ENCODE data around the gene KCNN1. TPM values are rescaled to one million over a fixed set of nuclear protein-coding genes. Genes with fewer than 3 reads are reported as not detected.

Gene KCNN1
- total RNA-seq, 2 donors from 2014 or later = not detected

DNA sequence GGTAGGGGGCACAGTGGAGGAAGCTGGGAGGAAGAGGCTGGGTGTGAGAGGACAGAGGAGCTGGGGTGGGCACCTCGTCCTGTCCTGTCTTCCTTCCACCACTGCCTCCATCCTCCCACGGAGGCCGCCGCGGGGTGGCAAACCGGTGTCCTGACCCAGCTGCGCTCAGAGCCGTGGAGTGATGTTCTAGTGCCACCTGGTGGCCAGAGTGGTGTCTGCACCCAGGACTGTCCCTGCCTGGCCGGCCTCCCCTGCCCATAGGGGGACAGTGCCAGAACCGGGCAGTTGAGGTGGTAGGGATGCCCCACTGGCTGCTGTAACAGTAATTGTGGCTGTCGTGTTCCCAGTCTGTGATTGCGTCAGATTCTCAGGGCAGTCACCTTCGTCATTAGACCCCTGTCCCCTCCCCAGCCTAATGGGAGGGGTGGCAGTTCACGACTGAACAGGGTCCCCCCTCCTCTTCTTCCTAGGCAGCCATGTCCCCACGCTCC lies 30.0 kb downstream of the KCNN1 start:
- intact Hi-C loops (cut with DNase I) = loop anchor here (5.0 kb wide), 2 partner anchors 55 to 135 kb away; no protein-coding TSS in a partner anchor
- no peak for TF ChIP-seq POLR2A (IDR thresholded peaks at IDR 0.05)
- TF ChIP-seq, protein P1, sequence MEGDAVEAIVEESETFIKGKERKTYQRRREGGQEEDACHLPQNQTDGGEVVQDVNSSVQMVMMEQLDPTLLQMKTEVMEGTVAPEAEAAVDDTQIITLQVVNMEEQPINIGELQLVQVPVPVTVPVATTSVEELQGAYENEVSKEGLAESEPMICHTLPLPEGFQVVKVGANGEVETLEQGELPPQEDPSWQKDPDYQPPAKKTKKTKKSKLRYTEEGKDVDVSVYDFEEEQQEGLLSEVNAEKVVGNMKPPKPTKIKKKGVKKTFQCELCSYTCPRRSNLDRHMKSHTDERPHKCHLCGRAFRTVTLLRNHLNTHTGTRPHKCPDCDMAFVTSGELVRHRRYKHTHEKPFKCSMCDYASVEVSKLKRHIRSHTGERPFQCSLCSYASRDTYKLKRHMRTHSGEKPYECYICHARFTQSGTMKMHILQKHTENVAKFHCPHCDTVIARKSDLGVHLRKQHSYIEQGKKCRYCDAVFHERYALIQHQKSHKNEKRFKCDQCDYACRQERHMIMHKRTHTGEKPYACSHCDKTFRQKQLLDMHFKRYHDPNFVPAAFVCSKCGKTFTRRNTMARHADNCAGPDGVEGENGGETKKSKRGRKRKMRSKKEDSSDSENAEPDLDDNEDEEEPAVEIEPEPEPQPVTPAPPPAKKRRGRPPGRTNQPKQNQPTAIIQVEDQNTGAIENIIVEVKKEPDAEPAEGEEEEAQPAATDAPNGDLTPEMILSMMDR (IDR thresholded peaks at IDR 0.05) = peak; percentile 97 to 99 (median 98)
- H3K4me1 ChIP-seq = peaks cover 9% of the 10 kb centered on the region
- 0 to 5% methylated on average over 1 to 15 of the region's 15 CpGs for WGBS, 2 donors
- H3K9me3 ChIP-seq = no peaks in the 10 kb centered on the region
- H3K27me3 ChIP-seq = no peaks in the 10 kb centered on the region
- H3K27ac ChIP-seq = no peak overlapping the region
- ATAC-seq (peak; percentile 82), DNase-seq (peak; percentile 86 to 90 (median 88))
- H3K36me3 ChIP-seq (replicated peaks in 1 of 2; ENCODE audit: insufficient read depth in 1 of 2, low read depth in 2 of 2) = no peaks in the 10 kb centered on the region
- H3K4me3 ChIP-seq = no peak overlapping the region

DNA sequence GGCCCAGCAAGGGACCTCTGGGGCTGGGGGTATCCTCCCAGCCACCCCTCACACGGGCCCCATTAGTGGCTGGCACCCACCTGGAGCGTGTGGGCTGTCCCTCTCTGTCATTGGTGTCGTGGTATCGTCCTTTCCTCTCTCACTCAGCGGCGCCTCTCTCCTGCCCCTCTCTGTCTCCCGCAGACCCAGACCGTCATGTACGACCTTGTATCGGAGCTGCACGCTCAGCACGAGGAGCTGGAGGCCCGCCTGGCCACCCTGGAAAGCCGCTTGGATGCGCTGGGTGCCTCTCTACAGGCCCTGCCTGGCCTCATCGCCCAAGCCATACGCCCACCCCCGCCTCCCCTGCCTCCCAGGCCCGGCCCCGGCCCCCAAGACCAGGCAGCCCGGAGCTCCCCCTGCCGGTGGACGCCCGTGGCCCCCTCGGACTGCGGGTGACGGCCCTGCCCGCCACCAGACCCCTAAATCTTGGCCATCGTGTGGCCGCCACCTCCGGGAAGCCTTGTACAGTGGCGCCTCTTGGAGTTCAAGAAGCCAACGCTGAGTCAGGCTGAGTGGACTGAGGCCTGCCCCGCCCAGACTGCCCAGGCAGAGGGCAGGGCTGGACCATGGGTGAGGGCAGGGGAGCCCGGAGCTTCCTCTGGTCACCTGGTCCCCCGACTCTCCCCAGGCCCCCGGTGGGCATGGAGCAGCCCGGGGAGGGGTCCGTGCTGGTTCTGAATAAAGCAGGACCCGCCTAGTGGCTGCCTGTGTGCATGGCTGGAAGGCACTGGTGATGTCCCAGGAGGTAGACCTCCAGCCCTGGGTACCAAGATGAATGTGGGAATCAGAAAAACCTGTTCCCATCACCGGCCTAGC lies 31.3 kb downstream of the KCNN1 start:
- intact Hi-C loops (cut with DNase I) = loop anchor here (5.0 kb wide), 2 partner anchors 56 to 136 kb away; no protein-coding TSS in a partner anchor
- Histone ChIP-seq H3K27me3 (no peaks in the 10 kb centered on the region), H3K4me3 (no peak overlapping the region), H3K36me3 (replicated peaks in 1 of 2; ENCODE audit: insufficient read depth in 1 of 2, low read depth in 2 of 2) (no peaks in the 10 kb centered on the region), H3K27ac (no peak overlapping the region), H3K4me1 (peaks cover 13% of the 10 kb centered on the region), H3K9me3 (no peaks in the 10 kb centered on the region)
- WGBS, 2 donors = 41% methylated on average over 16 to 41 of the region's 41 CpGs
- no peak for DNase-seq
- TF ChIP-seq, protein P1 (IDR thresholded peaks at IDR 0.05) = no peak
- TF ChIP-seq POLR2A (IDR thresholded peaks at IDR 0.05) = no peak
- ATAC-seq = no peak

DNA sequence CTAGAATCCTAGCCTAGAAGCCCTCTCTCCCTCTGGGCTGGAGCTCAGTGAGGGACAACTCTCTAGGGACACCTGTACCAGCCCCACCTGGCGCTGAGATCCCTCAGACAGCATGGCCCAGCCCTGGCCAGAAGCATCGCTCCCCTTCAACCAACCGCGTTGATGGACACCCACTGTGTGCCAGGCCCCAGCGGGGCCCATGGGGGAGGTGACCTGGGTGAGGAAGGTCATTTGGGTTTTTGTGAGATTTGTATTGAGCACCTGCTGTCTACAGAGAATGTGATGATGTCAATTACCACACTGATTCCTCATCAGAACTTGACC lies 31.9 kb downstream of the KCNN1 start:
- no peak for ATAC-seq

DNA sequence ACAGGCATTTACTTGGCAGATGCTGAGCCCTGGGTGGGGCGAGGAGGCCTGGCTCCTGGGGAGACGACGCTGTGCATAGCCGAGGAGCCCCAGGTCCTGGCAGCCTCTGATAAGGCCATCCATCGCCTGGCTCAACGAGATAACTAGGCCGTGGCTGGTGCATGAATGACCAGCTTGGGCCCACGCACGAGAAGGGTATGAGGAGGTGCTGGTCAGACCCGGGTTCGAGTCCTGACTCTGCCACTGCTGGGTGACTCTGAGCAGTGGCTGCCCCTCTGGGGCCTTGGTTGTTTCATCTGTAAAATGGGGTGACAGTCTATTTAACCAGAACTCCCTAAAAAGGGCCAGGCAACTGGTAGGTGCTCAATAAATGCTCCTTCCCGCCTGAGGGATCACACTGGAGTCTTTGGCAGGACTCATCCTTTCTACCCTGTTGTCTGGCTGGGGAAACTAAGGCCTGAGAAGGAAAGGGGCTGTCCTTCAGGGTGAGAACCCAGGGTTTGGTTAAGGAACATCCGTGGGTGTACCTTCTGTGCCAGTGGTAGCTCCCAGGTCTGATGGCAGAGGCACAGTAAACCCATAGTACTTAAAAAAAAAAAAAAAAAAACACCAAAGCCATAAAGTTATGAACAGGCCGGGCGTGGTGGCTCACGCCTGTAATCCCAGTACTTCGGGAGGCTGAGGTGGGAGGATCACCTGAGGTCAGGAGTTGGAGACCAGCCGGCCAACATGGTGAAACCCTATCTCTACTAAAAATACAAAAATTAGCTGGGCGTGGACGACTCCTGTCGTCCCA lies 33.0 kb downstream of the KCNN1 start:
- Histone ChIP-seq H3K27ac (peak overlapping the region in 3 of 4 donors; percentile 53 to 84 (median 77)), H3K36me3 (replicated peaks in 1 of 2; ENCODE audit: insufficient read depth in 1 of 2, low read depth in 2 of 2) (no peaks in the 10 kb centered on the region), H3K27me3 (no peaks in the 10 kb centered on the region), H3K9me3 (no peaks in the 10 kb centered on the region), H3K4me1 (peaks cover 13% of the 10 kb centered on the region), H3K4me3 (no peak overlapping the region)
- no peak for DNase-seq
- intact Hi-C loops (cut with DNase I) = loop anchor here (5.0 kb wide), 2 partner anchors 58 to 138 kb away; no protein-coding TSS in a partner anchor
- 81% methylated on average over 9 to 18 of the region's 21 CpGs for WGBS, 2 donors
- ATAC-seq = no peak
- TF ChIP-seq POLR2A (IDR thresholded peaks at IDR 0.05) = no peak
- TF ChIP-seq, protein P1 (IDR thresholded peaks at IDR 0.05) = no peak

More for the DNA sequence above, 31.9 kb downstream of the KCNN1 start:
- Histone ChIP-seq H3K36me3 (replicated peaks in 1 of 2; ENCODE audit: insufficient read depth in 1 of 2, low read depth in 2 of 2) (no peaks in the 10 kb centered on the region), H3K4me1 (peaks cover 13% of the 10 kb centered on the region), H3K9me3 (no peaks in the 10 kb centered on the region), H3K4me3 (no peak overlapping the region), H3K27me3 (no peaks in the 10 kb centered on the region), H3K27ac (no peak overlapping the region)
- 75% methylated on average over 5 of the region's 5 CpGs; no CpG with 5 or more reads in 1 of the 2 donors for WGBS, 2 donors
- no peak for DNase-seq
- TF ChIP-seq, protein P1 (IDR thresholded peaks at IDR 0.05) = no peak
- no peak for TF ChIP-seq POLR2A (IDR thresholded peaks at IDR 0.05)
- intact Hi-C loops (cut with DNase I) = loop anchor here (5.0 kb wide), 2 partner anchors 56 to 136 kb away; no protein-coding TSS in a partner anchor
